Common myeloid progenitor, CD34-positive (primary cell): Measurements from ENCODE around the gene TAPT1.

ENCODE experiments used
- CTCF ChIA-PET: fragments of 350-600 bp; sonication (Branson Sonifier 250); formaldehyde crosslinking; loops from one replicate; lab custom pipeline; 2021; ENCODE audit warnings: antibody characterized with exemption; lab: Charles Lee
- POLR2A ChIA-PET: fragments of 350-600 bp; sonication (Branson Sonifier 250); formaldehyde crosslinking; loops from one replicate; lab custom pipeline; 2021; ENCODE audit warnings: antibody characterized with exemption; lab: Charles Lee
- DNase-seq, 3 donors: peaks; one replicate each; pipeline versions ENCODE4 v3.0.0 to v3.0.0-alpha.2; 2013
- H3K27ac ChIP-seq, 2 experiments: 1 replicate in 1 of 2; 2 replicates in 1 of 2; pipeline ENCODE4 v1.7.0; 2013; ENCODE audit warnings: inconsistent platforms in 2 of 2, low read length in 2 of 2, mild to moderate bottlenecking in 2 of 2, low read depth in 1 of 2, moderate library complexity in 1 of 2; ENCODE audit not compliant: severe bottlenecking in 2 of 2, insufficient read depth in 1 of 2, poor library complexity in 1 of 2
- H3K27me3 ChIP-seq, 5 experiments: replicated peaks in 2 of 5; 1 replicate in 3 of 5; 2 replicates in 2 of 5; pipeline versions ENCODE4 v1.6.1 to v1.7.0; 2013; ENCODE audit warnings: low read length in 4 of 5, mild to moderate bottlenecking in 2 of 5, moderate library complexity in 2 of 5, inconsistent platforms in 1 of 5; ENCODE audit not compliant: insufficient read depth in 5 of 5, control insufficient read depth in 4 of 5
- H3K36me3 ChIP-seq, 4 experiments: 1 replicate in 2 of 4; 2 replicates in 2 of 4; pipeline versions ENCODE4 v1.6.1 to v1.7.0; 2013; ENCODE audit warnings: low read length in 3 of 4, control low read depth in 1 of 4, mild to moderate bottlenecking in 1 of 4; ENCODE audit not compliant: control insufficient read depth in 4 of 4, insufficient read depth in 4 of 4
- H3K4me1 ChIP-seq, 4 experiments: 1 replicate in 3 of 4; 2 replicates in 1 of 4; pipeline versions ENCODE4 v1.6.1 to v1.7.1; 2013; ENCODE audit warnings: low read length in 3 of 4, mild to moderate bottlenecking in 3 of 4, control low read depth in 1 of 4, inconsistent platforms in 1 of 4, moderate library complexity in 1 of 4; ENCODE audit not compliant: control insufficient read depth in 4 of 4, insufficient read depth in 4 of 4; ENCODE audit errors: control extremely low read depth in 1 of 4
- H3K4me3 ChIP-seq, 7 experiments: 1 replicate in 4 of 7; 2 replicates in 3 of 7; pipeline versions ENCODE4 v1.5.1 to v1.7.0; 2013; ENCODE audit warnings: mild to moderate bottlenecking in 7 of 7, low read length in 6 of 7, moderate library complexity in 6 of 7, inconsistent platforms in 2 of 7, low read depth in 2 of 7, control low read depth in 1 of 7; ENCODE audit not compliant: insufficient read depth in 4 of 7, control insufficient read depth in 1 of 7; ENCODE audit errors: extremely low read depth in 1 of 7
- H3K9me3 ChIP-seq, 5 experiments: 1 replicate in 4 of 5; 2 replicates in 1 of 5; pipeline versions ENCODE4 v1.6.1 to v1.7.1; 2013; ENCODE audit warnings: low read length in 4 of 5, mild to moderate bottlenecking in 2 of 5, inconsistent platforms in 1 of 5, low read depth in 1 of 5, moderate library complexity in 1 of 5; ENCODE audit not compliant: control insufficient read depth in 4 of 5, insufficient read depth in 2 of 5; ENCODE audit errors: control extremely low read depth in 1 of 5
- WGBS: methylation state at CpG from one replicate; pipeline ENCODE4 v1.1.5; 2013; ENCODE audit not compliant: insufficient coverage; 5-methylcytosine and 5-hydroxymethylcytosine counted together

Gene TAPT1

DNA sequence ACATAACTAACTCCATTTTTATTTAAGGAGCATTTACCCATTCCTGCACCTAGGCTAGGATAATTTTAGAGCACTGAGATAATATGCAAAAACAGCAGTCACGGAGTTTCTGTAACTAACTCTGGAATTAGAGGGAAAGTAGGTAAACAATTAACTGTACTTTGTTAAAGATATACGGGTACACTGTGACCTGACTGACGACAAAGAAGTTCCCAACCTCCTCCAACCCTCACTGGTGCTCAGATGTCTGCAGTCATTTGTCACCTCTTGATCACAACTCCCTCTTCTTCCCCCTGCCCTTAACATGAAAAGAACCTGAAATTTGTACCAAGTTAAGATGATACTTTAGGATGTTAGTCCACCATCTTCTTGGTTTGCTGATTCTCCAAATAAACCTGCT is 42.0 kb upstream of the TAPT1 start:
- Histone ChIP-seq H3K36me3 (no peaks in the 10 kb centered on the region), H3K27me3 (no peaks in the 10 kb centered on the region), H3K27ac (no peak overlapping the region), H3K4me1 (peaks cover 19 to 29% (median 23%) of the 10 kb centered on the region in 4 experiments), H3K4me3 (no peak overlapping the region), H3K9me3 (no peaks in the 10 kb centered on the region)
- DNase-seq, result no peak
- 100% methylated on average over 1 of the region's 3 CpGs for WGBS
- CTCF ChIA-PET, result interaction anchor here (1.2 to 1.7 kb wide), 2 partner anchors 71 to 463 kb away, joined by 3 to 6 read pairs; no protein-coding TSS in a partner anchor
- POLR2A ChIA-PET, result no interaction called here

DNA sequence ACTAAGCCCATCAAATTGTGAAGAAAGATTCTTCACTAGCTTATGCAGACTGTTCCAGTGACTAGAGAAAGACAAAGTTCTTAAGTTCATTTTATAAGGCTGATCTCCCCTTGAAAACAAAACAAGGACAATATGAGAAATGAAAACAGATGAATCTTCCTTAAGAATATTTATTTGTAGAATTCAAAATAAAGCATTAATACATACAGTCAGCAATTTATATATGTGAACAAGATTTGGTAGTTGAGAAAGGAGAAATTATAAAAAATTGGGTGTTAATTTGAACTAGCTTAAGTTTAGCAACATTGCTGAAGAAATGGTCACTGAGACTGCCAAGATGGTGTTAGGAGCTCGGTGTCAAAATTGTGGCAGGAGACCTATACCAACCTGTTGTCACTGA is 41.4 kb upstream of the TAPT1 start:
- ChIA-PET POLR2A (interaction anchor here (0.7 kb wide), 1 partner anchor 544 kb away, joined by 3 read pairs; no protein-coding TSS in a partner anchor), CTCF (interaction anchor here (3.3 kb wide), 1 partner anchor 62 kb away, joined by 19 read pairs; no protein-coding TSS in a partner anchor)
- no peak overlapping the region for H3K4me3 ChIP-seq
- no peak overlapping the region for H3K27ac ChIP-seq
- 100% methylated on average over 1 of the region's 1 CpG for WGBS
- no peaks in the 10 kb centered on the region for H3K9me3 ChIP-seq
- no peak for DNase-seq
- H3K36me3 ChIP-seq, result no peaks in the 10 kb centered on the region
- H3K27me3 ChIP-seq, result no peaks in the 10 kb centered on the region
- peaks cover 19 to 29% (median 23%) of the 10 kb centered on the region in 4 experiments for H3K4me1 ChIP-seq

DNA sequence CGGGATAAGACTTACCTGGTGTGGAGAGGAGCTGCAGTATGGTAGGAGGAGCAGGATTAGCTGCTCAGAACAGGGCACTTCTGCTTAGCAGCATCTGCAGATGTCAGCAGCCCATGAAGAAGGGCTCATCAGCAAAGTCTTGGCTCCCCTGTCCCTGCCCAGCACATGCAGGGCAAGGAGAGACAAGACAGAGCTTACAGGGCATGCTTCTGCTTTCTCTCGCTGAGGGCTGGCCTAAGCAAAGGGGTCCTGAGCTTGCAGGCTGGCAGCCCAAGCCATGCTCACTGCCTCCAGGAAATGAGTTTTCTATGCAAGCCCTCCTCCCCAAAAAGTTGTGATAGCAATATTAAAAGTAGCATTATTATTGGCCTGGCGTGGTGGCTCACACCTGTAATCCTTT is 39.5 kb upstream of the TAPT1 start:
- Histone ChIP-seq H3K27me3 (no peaks in the 10 kb centered on the region), H3K4me1 (peaks cover 14 to 20% (median 18%) of the 10 kb centered on the region in 4 experiments), H3K9me3 (no peaks in the 10 kb centered on the region), H3K4me3 (no peak overlapping the region), H3K36me3 (peaks cover 0 to 3% (median 0%) of the 10 kb centered on the region in 4 experiments), H3K27ac (no peak overlapping the region)
- CTCF ChIA-PET, result interaction anchor here (0.9 to 3.3 kb wide), 21 partner anchors 13 to 1231 kb away, joined by 3 to 28 read pairs (median 8); partner anchors contain the start of gene FGFBP2
- DNase-seq, result no peak
- POLR2A ChIA-PET, result interaction anchor here (0.6 kb wide), 1 partner anchor 38 kb away, joined by 3 read pairs; no protein-coding TSS in a partner anchor
- 93% methylated on average over 3 of the region's 3 CpGs for WGBS

DNA sequence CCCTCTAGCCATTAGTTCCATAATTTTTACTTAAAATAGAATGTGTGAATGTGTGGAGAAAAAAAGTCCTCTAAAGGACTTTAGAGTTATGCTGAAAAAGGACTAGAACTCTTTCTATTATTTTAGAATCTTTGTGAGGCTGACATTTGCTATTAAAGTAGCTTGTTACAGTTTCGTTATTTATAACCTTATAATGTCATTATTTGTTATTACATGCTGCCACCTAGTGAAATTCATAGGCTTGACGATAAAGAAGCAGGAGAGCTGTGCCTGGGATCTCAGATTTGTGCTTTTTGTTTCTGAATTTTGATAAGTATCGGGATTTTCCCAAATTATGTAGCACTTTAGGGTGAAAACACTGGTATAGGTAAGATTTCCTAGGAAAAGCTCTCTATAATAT is 38.5 kb upstream of the TAPT1 start:
- peak; percentile 61 to 79 (median 74) for DNase-seq
- POLR2A ChIA-PET, result no interaction called here

DNA sequence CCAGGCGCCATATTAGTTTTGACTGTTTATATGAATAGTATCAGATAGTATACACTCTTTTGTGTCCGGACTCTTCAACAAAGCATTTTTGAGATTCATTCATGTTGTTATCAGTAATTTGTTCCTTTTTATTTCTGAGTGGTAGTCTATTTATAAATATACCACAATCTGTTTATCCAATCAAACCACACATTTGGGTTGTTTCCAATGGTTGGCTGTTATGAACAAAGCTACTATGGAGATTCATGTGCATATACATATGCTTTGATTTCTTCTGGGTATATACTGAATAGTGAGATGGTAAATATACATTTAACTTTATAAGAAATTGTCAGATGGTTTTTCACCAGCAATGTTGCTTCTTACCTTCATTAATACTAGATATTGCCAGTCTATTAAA is 36.8 kb upstream of the TAPT1 start:
- Histone ChIP-seq H3K36me3 (peaks cover 0 to 4% (median 0%) of the 10 kb centered on the region in 4 experiments), H3K4me3 (no peak overlapping the region), H3K4me1 (peaks cover 0 to 3% (median 0%) of the 10 kb centered on the region in 4 experiments), H3K27me3 (no peaks in the 10 kb centered on the region), H3K27ac (no peak overlapping the region), H3K9me3 (no peaks in the 10 kb centered on the region)
- ChIA-PET CTCF (interaction anchor here (0.6 to 1.1 kb wide), 3 partner anchors 55 to 387 kb away, joined by 3 read pairs; no protein-coding TSS in a partner anchor), POLR2A (interaction anchor here (0.6 kb wide), 1 partner anchor 230 kb away, joined by 5 read pairs; no protein-coding TSS in a partner anchor)
- DNase-seq, result peak in 1 of 3 donors; percentile 22
- WGBS, result no CpG with 5 or more reads among the region's 2 CpGs

More for the DNA sequence above, 38.5 kb upstream of the TAPT1 start:
- CTCF ChIA-PET, result interaction anchor here (0.6 to 3.3 kb wide), 34 partner anchors 10 to 1232 kb away, joined by 3 to 28 read pairs (median 4); no protein-coding TSS in a partner anchor
- Histone ChIP-seq H3K4me1 (peaks cover 6 to 10% (median 8%) of the 10 kb centered on the region in 4 experiments), H3K27ac (no peak overlapping the region), H3K4me3 (no peak overlapping the region), H3K27me3 (no peaks in the 10 kb centered on the region), H3K9me3 (no peaks in the 10 kb centered on the region), H3K36me3 (peaks cover 0 to 4% (median 0%) of the 10 kb centered on the region in 4 experiments)
- no CpG with 5 or more reads among the region's 3 CpGs for WGBS

DNA sequence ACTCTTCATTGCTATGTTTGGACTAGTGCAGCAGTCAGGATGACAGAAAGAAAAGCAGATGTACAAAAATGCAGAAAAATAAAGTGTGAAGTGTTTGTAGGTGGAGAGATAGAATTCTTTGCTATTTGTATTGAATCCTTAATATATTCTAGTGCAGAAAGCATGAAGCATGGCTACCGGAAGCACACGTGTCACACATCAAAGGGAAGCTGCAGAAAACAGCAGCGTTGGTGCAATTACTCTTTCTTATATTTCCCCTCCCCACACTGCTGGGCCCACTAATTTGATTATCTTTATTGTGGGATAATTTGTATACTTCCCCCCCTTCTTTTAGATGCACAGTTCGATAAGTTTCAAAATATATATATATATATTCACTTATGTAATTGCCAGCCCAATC is 35.9 kb upstream of the TAPT1 start:
- no peaks in the 10 kb centered on the region for H3K9me3 ChIP-seq
- H3K27me3 ChIP-seq, result no peaks in the 10 kb centered on the region
- CTCF ChIA-PET, result interaction anchor here (1.1 kb wide), 1 partner anchor 54 kb away, joined by 3 read pairs; no protein-coding TSS in a partner anchor
- no peak overlapping the region for H3K4me3 ChIP-seq
- peaks cover 0 to 6% (median 0%) of the 10 kb centered on the region in 4 experiments for H3K36me3 ChIP-seq
- POLR2A ChIA-PET, result no interaction called here
- peaks cover 0 to 3% (median 0%) of the 10 kb centered on the region in 4 experiments for H3K4me1 ChIP-seq
- no peak for DNase-seq
- no CpG with 5 or more reads among the region's 4 CpGs for WGBS
- H3K27ac ChIP-seq, result no peak overlapping the region

DNA sequence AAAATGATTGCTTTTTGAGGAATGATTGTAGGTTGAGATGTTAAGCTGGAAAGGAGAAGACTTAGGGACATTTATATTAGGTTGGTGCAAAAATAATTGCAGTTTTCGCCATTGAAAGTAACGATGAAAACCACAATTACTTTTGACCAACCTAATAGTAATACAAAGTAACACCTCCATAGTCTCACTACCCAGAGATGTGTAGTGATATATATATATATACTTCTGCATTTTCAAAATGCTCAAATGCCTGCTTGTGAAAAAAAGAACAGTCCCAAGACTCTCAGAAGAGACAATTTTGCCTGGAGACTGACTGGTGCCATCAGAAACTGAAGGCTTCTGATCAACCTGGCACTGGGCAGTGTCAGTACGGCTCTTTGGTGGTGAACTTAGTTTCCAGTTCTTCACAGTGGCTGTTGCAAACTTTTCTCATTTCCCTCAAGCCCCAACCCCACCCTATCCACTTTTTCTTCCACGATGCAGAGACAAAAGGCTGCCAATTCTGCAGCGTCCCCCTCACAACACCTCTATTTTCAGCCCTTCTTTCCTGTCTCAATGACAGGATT is 35.1 kb upstream of the TAPT1 start:
- peaks cover 0 to 10% (median 2%) of the 10 kb centered on the region in 4 experiments for H3K36me3 ChIP-seq

More for the DNA sequence above, 35.1 kb upstream of the TAPT1 start:
- no peak for DNase-seq
- H3K4me3 ChIP-seq, result no peak overlapping the region
- POLR2A ChIA-PET, result no interaction called here
- H3K27me3 ChIP-seq, result no peaks in the 10 kb centered on the region
- CTCF ChIA-PET, result no interaction called here
- H3K4me1 ChIP-seq, result peaks cover 0 to 3% (median 0%) of the 10 kb centered on the region in 4 experiments
- WGBS, result 100% methylated on average over 2 of the region's 5 CpGs
- no peak overlapping the region for H3K27ac ChIP-seq
- peaks cover 0 to 3% (median 0%) of the 10 kb centered on the region in 5 experiments for H3K9me3 ChIP-seq
